RWPE2 (cell line): ENCODE measurements around the gene ESPN.
A peak's percentile ranks its signal among the peaks of the same experiment; 100 is the strongest.

Experiments
- ATAC-seq: fragments of 200-7000 bp; cut with Tn5 transposase; 3 replicates; pipeline ENCODE4 v1.9.1; 2021; ENCODE audit warnings: low read depth
- DNase-seq: peaks from one replicate; pipeline ENCODE4 v3.0.0-alpha.2; 2020; ENCODE audit warnings: low spot score
- H3K27ac ChIP-seq: fragments of 450-650 bp; 2 replicates; pipeline ENCODE4 v1.5.1; 2017; ENCODE audit warnings: mild to moderate bottlenecking; ENCODE audit not compliant: poor library complexity, severe bottlenecking
- H3K27me3 ChIP-seq: fragments of 250-450 bp; sonication (Bioruptor Pico); 2 replicates; pipeline ENCODE4 v1.5.1; 2021; ENCODE audit warnings: mild to moderate bottlenecking, moderate library complexity; ENCODE audit not compliant: insufficient read depth, poor library complexity, severe bottlenecking
- H3K36me3 ChIP-seq: fragments of 250-450 bp; sonication (Bioruptor Pico); 2 replicates; pipeline ENCODE4 v1.5.1; 2020; ENCODE audit warnings: low read depth, mild to moderate bottlenecking, moderate library complexity
- H3K4me1 ChIP-seq: fragments of 250-450 bp; sonication (Bioruptor Pico); 2 replicates; pipeline ENCODE4 v1.5.1; 2021; ENCODE audit warnings: mild to moderate bottlenecking, moderate library complexity; ENCODE audit not compliant: insufficient read depth, poor library complexity, severe bottlenecking
- H3K4me3 ChIP-seq: fragments of 250-450 bp; sonication (Bioruptor Pico); 2 replicates; pipeline ENCODE4 v1.5.1; 2021; ENCODE audit warnings: mild to moderate bottlenecking, moderate library complexity; ENCODE audit not compliant: severe bottlenecking
- H3K9me3 ChIP-seq: fragments of 250-450 bp; sonication (Bioruptor Pico); 2 replicates; pipeline ENCODE4 v1.5.1; 2021; ENCODE audit warnings: mild to moderate bottlenecking, moderate library complexity; ENCODE audit not compliant: severe bottlenecking
- TF ChIP-seq, protein P1 (sequence below): fragments of 450-650 bp; IDR thresholded peaks from one replicate; pipeline ENCODE4 v1.5.1; 2017; ENCODE audit warnings: mild to moderate bottlenecking, moderate library complexity; ENCODE audit not compliant: poor library complexity, severe bottlenecking

The ESPN gene

GRCh38 chr1:6409053-6409452, 15.5 kb upstream of the ESPN start:
- H3K9me3 ChIP-seq, result no peaks in the 10 kb centered on the region
- ATAC-seq (no peak), DNase-seq (no peak)
- H3K27ac ChIP-seq, result no peak overlapping the region
- peaks cover 16% of the 10 kb centered on the region for H3K4me1 ChIP-seq
- H3K4me3 ChIP-seq, result no peak overlapping the region
- no peaks in the 10 kb centered on the region for H3K27me3 ChIP-seq
- TF ChIP-seq, protein P1, sequence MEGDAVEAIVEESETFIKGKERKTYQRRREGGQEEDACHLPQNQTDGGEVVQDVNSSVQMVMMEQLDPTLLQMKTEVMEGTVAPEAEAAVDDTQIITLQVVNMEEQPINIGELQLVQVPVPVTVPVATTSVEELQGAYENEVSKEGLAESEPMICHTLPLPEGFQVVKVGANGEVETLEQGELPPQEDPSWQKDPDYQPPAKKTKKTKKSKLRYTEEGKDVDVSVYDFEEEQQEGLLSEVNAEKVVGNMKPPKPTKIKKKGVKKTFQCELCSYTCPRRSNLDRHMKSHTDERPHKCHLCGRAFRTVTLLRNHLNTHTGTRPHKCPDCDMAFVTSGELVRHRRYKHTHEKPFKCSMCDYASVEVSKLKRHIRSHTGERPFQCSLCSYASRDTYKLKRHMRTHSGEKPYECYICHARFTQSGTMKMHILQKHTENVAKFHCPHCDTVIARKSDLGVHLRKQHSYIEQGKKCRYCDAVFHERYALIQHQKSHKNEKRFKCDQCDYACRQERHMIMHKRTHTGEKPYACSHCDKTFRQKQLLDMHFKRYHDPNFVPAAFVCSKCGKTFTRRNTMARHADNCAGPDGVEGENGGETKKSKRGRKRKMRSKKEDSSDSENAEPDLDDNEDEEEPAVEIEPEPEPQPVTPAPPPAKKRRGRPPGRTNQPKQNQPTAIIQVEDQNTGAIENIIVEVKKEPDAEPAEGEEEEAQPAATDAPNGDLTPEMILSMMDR, result no peak
- no peaks in the 10 kb centered on the region for H3K36me3 ChIP-seq

GRCh38 chr1:6409733-6410132, 14.8 kb upstream of the ESPN start:
- Histone ChIP-seq H3K4me1 (peaks cover 22% of the 10 kb centered on the region), H3K36me3 (no peaks in the 10 kb centered on the region), H3K4me3 (no peak overlapping the region), H3K27ac (no peak overlapping the region), H3K27me3 (no peaks in the 10 kb centered on the region), H3K9me3 (no peaks in the 10 kb centered on the region)
- DNase-seq (no peak), ATAC-seq (no peak)
- TF ChIP-seq, protein P1, result no peak

DNA sequence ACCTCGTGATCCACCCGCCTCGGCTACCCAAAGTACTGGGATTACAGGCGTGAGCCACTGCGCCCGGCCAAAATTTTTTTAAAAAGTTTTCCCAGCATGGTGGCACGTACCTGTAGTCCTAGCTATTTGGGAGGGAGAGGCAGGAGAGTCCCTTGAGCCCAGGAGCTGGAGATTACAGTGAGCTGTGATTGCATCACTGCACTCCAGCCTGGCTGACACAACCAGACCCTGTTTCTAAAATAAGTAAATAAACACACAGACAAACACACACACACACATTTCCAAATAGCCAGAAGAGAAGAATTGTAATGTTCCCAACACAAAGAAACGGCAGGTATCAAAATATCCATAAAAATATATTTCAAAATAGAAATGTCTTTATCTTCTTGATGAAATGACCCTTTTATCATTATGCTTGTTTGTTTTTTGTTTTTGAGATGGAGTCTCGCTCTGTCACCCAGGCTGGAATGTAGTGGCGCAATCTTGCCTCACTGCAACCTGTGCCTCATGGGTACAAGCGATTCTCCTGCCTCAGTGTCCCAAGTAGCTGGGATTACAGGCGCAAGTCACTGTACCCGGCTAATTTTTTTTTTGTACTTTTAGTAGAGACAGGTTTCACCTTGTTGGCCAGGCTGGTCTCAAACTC, 14.2 kb upstream of the ESPN start:
- Histone ChIP-seq H3K36me3 (no peaks in the 10 kb centered on the region), H3K4me1 (peaks cover 28% of the 10 kb centered on the region), H3K27ac (no peak overlapping the region), H3K9me3 (no peaks in the 10 kb centered on the region), H3K27me3 (no peaks in the 10 kb centered on the region), H3K4me3 (no peak overlapping the region)
- ATAC-seq (no peak), DNase-seq (no peak)
- TF ChIP-seq, protein P1, result no peak

DNA sequence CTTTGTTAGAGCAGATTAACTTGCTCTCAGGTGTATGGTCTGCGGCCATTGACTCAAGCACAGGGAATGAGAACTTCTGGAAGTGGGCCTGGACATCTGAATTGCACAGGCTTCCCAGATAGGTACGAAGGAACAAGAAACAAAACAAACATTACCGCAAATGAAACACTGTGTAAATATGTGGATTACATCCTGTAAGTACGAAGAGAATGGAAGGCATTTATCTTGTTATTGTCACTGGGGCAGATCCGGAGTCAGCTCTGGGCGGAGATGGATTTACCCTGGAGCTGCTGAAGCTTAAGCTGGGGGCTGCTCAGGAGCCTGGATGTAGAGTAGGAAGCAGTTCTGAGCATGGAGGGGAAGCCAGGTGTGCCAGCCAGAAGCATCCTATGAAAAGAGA, 11.7 kb upstream of the ESPN start:
- Histone ChIP-seq H3K36me3 (no peaks in the 10 kb centered on the region), H3K4me1 (peaks cover 40% of the 10 kb centered on the region), H3K27me3 (no peaks in the 10 kb centered on the region), H3K4me3 (no peak overlapping the region), H3K9me3 (no peaks in the 10 kb centered on the region), H3K27ac (peak overlapping the region; percentile 86)
- TF ChIP-seq, protein P1, result no peak
- DNase-seq (no peak), ATAC-seq (peak; percentile 54)

- Histone ChIP-seq H3K4me1 (peaks cover 40% of the 10 kb centered on the region), H3K36me3 (no peaks in the 10 kb centered on the region), H3K27ac (peak overlapping the region; percentile 86), H3K27me3 (no peaks in the 10 kb centered on the region), H3K4me3 (no peak overlapping the region), H3K9me3 (no peaks in the 10 kb centered on the region)
- DNase-seq (peak; percentile 95), ATAC-seq (peak; percentile 79)
- TF ChIP-seq, protein P1, result peak; percentile 82
Observed at GRCh38 chr1:6414443-6414844, 10.1 kb upstream of the ESPN start.
